GM12878 (cell line): ENCODE data around the gene ZNF790. TPM values are rescaled to one million over a fixed set of nuclear protein-coding genes. Genes with fewer than 3 reads are reported as not detected.

Experiments used
- BCLAF1 ChIP-seq: fragments of 450-650 bp; IDR thresholded peaks from 2 replicates; pipeline ENCODE4 v1.6.1; 2017; ENCODE audit warnings: antibody characterized with exemption, mild to moderate bottlenecking, moderate library complexity
- CBX5 ChIP-seq: sonication (generic); IDR thresholded peaks from 2 replicates; pipeline ENCODE4 v1.6.1; 2016; ENCODE audit warnings: low read depth, moderate library complexity, mild to moderate bottlenecking, inconsistent platforms
- CHD1 ChIP-seq: IDR thresholded peaks from 2 replicates; pipeline ENCODE4 v1.6.1; 2012; ENCODE audit warnings: low read depth, low read length, improper control_type of control experiment
- CREB1 ChIP-seq: IDR thresholded peaks from 2 replicates; pipeline ENCODE4 v1.6.1; 2012; ENCODE audit warnings: low read depth, mild to moderate bottlenecking, inconsistent platforms
- CREM ChIP-seq: IDR thresholded peaks from 2 replicates; pipeline ENCODE4 v1.6.1; 2014; ENCODE audit warnings: antibody characterized with exemption, low read depth
- LARP7 ChIP-seq: fragments of 450-650 bp; IDR thresholded peaks from 2 replicates; pipeline ENCODE4 v1.6.1; 2017; ENCODE audit warnings: mild to moderate bottlenecking
- MTA2 ChIP-seq: fragments of 450-650 bp; IDR thresholded peaks from 2 replicates; pipeline ENCODE4 v1.6.1; 2016; ENCODE audit warnings: low read depth, mild to moderate bottlenecking, moderate library complexity
- SMAD1 ChIP-seq: fragments of 450-650 bp; IDR thresholded peaks from 2 replicates; pipeline ENCODE4 v1.6.1; 2018; ENCODE audit warnings: mild to moderate bottlenecking, low read depth; ENCODE audit not compliant: partially characterized antibody
- SREBF2 ChIP-seq: IDR thresholded peaks from 2 replicates; pipeline ENCODE4 v1.6.1; 2012; ENCODE audit warnings: mild to moderate bottlenecking, low read length
- TCF3 ChIP-seq: IDR thresholded peaks from 2 replicates; pipeline ENCODE4 v1.6.1; 2012; ENCODE audit warnings: low read depth, mild to moderate bottlenecking, low read length, borderline replicate concordance; ENCODE audit not compliant: insufficient read depth
- YBX1 ChIP-seq: fragments of 450-650 bp; IDR thresholded peaks from 2 replicates; pipeline ENCODE4 v1.6.1; 2016; ENCODE audit warnings: antibody characterized with exemption
- ZNF687 ChIP-seq: fragments of 450-650 bp; IDR thresholded peaks from 2 replicates; pipeline ENCODE4 v1.6.1; 2017; ENCODE audit warnings: mild to moderate bottlenecking, moderate library complexity
- ZSCAN29 ChIP-seq: fragments of 450-650 bp; IDR thresholded peaks from 2 replicates; pipeline ENCODE4 v1.6.1; 2017; ENCODE audit warnings: mild to moderate bottlenecking, moderate library complexity
- polyA plus RNA-seq, 11 experiments: library from polyadenylated mRNA; depleted of rRNA in 4 of 11; unstranded in 6 of 11; stranded (reverse) in 5 of 11; fragments of >200 nt; fragmentation: Nextera tagmentation in 4 of 11; fragmentation: Illumina TruSeq in 1 of 11; extraction: Ambion mirVana in 4 of 11; extraction: Trizol in 1 of 11; gene quantifications; 1 replicate in 1 of 11; 2 replicates in 10 of 11; pipeline versions ENCODE4 v1.2.1 to v1.2.3, GENCODE V29; 2011 to 2016; ENCODE audit warnings: inconsistent platforms in 2 of 11, missing spikeins in 2 of 11, low read depth in 1 of 11
- total RNA-seq, 4 experiments: library from RNA; depleted of rRNA in 3 of 4; stranded (reverse); fragments of >200 nt in 3 of 4; fragmentation: Illumina TruSeq in 1 of 4; extraction: Trizol in 1 of 4; gene quantifications; 2 replicates each; pipeline versions ENCODE4 v1.2.1 to v1.2.3, GENCODE V29; 2013 to 2021
- TF ChIP-seq, protein P1 (sequence below): fragments of 450-650 bp; conservative IDR thresholded peaks from 2 replicates; pipeline ENCODE4 v1.6.1; 2017; ENCODE audit warnings: mild to moderate bottlenecking, moderate library complexity
- TF ChIP-seq, protein P2 (sequence below): IDR thresholded peaks from 2 replicates; pipeline ENCODE4 v1.6.1; 2012; ENCODE audit warnings: low read length, inconsistent platforms
- TF ChIP-seq, protein P3 (sequence below): fragments of 450-650 bp; IDR thresholded peaks from 2 replicates; pipeline ENCODE4 v1.6.1; 2018; ENCODE audit warnings: borderline replicate concordance, mild to moderate bottlenecking; ENCODE audit not compliant: partially characterized antibody

Gene ZNF790
- total and polyA plus RNA-seq, 10 of the 15 experiments (the other 5 are each of a cell fraction or from before 2014, with no cell fraction given) = 0.87 to 5.2 (median 2.9) TPM

GRCh38 chr19:36772311-36773222 lies 65.6 kb downstream of the ZNF790 start, which contains the start of gene ZNF850 (continued):
- TF ChIP-seq TCF3 (peak; percentile 27; the same call in 1 of the 2 replicates), SREBF2 (no peak), SMAD1 (no peak), ZSCAN29 (no peak), CREB1 (peak; percentile 73; the same call in 1 of the 2 replicates), LARP7 (peak; percentile 62), ZNF687 (no peak), CHD1 (no peak), YBX1 (no peak), MTA2 (no peak), CBX5 (0 out of 2 replicates have a peak, but pooled peaks have one; percentile 31), CREM (peak; percentile 92), BCLAF1 (no peak)
- TF ChIP-seq, protein P1, sequence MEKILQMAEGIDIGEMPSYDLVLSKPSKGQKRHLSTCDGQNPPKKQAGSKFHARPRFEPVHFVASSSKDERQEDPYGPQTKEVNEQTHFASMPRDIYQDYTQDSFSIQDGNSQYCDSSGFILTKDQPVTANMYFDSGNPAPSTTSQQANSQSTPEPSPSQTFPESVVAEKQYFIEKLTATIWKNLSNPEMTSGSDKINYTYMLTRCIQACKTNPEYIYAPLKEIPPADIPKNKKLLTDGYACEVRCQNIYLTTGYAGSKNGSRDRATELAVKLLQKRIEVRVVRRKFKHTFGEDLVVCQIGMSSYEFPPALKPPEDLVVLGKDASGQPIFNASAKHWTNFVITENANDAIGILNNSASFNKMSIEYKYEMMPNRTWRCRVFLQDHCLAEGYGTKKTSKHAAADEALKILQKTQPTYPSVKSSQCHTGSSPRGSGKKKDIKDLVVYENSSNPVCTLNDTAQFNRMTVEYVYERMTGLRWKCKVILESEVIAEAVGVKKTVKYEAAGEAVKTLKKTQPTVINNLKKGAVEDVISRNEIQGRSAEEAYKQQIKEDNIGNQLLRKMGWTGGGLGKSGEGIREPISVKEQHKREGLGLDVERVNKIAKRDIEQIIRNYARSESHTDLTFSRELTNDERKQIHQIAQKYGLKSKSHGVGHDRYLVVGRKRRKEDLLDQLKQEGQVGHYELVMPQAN = peak; percentile 90
- TF ChIP-seq, protein P2, sequence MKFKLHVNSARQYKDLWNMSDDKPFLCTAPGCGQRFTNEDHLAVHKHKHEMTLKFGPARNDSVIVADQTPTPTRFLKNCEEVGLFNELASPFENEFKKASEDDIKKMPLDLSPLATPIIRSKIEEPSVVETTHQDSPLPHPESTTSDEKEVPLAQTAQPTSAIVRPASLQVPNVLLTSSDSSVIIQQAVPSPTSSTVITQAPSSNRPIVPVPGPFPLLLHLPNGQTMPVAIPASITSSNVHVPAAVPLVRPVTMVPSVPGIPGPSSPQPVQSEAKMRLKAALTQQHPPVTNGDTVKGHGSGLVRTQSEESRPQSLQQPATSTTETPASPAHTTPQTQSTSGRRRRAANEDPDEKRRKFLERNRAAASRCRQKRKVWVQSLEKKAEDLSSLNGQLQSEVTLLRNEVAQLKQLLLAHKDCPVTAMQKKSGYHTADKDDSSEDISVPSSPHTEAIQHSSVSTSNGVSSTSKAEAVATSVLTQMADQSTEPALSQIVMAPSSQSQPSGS = no peak
- TF ChIP-seq, protein P3, sequence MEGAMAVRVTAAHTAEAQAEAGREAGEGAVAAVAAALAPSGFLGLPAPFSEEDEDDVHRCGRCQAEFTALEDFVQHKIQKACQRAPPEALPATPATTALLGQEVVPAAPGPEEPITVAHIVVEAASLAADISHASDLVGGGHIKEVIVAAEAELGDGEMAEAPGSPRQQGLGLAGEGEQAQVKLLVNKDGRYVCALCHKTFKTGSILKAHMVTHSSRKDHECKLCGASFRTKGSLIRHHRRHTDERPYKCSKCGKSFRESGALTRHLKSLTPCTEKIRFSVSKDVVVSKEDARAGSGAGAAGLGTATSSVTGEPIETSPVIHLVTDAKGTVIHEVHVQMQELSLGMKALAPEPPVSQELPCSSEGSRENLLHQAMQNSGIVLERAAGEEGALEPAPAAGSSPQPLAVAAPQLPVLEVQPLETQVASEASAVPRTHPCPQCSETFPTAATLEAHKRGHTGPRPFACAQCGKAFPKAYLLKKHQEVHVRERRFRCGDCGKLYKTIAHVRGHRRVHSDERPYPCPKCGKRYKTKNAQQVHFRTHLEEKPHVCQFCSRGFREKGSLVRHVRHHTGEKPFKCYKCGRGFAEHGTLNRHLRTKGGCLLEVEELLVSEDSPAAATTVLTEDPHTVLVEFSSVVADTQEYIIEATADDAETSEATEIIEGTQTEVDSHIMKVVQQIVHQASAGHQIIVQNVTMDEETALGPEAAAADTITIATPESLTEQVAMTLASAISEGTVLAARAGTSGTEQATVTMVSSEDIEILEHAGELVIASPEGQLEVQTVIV = peak; percentile 12
